Astrocyte of the spinal cord (primary cell): Measurements from ENCODE around the gene RSKR.

Experiments used
- DNase-seq: peaks from one replicate; pipeline ENCODE4 v3.0.0; 2011; ENCODE audit warnings: low read depth, low spot score
- H3K4me3 ChIP-seq: 2 replicates; pipeline ENCODE4 v1.5.1; 2011; ENCODE audit warnings: low read depth, mild to moderate bottlenecking, low read length, moderate library complexity
- in situ Hi-C: cut with HindIII; loops from 2 replicates; pipeline ENCODE4 v1.10.0; 2017; ENCODE audit warnings: low sequenced_read_pairs
- TF ChIP-seq, protein P1 (sequence below): IDR thresholded peaks from 2 replicates; pipeline ENCODE4 v1.5.1; 2012; ENCODE audit warnings: low read depth, mild to moderate bottlenecking, low read length, inconsistent platforms

RSKR gene

DNA sequence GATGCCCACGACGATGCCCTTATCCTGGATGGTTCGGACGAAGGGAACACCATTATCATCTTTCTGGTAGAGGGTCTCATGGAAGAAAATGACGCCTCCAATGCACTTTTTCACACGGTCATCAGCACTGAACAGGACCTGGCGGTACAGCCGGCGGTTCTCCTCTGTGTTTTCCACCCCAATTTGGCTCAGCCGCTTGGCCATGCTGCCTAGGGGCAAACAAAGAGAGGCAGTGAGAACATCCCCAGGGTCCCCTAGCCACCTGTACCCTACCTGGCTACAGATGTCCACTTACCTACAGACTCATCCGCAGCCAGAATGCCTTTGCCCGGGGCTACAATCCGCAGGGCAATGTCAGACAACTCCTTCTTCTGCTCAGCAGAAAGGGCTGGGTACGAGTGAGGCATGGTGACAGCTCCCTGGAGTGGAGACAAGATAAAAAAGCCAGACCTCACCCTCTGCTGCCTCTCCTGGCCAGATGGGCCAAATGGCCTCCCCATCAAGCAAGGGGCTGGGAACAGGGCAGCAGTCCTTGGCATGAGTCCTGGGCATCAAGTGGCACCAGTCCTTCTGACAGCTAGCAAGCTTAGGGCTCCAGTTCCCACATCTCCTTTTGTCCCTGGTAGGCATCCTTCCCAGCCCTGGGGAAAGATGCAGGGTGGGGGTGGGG, 38.7 kb downstream of the RSKR start:
- H3K4me3 ChIP-seq = no peak overlapping the region
- no peak for DNase-seq
- in situ Hi-C loops = no loop called here
- TF ChIP-seq, protein P1, sequence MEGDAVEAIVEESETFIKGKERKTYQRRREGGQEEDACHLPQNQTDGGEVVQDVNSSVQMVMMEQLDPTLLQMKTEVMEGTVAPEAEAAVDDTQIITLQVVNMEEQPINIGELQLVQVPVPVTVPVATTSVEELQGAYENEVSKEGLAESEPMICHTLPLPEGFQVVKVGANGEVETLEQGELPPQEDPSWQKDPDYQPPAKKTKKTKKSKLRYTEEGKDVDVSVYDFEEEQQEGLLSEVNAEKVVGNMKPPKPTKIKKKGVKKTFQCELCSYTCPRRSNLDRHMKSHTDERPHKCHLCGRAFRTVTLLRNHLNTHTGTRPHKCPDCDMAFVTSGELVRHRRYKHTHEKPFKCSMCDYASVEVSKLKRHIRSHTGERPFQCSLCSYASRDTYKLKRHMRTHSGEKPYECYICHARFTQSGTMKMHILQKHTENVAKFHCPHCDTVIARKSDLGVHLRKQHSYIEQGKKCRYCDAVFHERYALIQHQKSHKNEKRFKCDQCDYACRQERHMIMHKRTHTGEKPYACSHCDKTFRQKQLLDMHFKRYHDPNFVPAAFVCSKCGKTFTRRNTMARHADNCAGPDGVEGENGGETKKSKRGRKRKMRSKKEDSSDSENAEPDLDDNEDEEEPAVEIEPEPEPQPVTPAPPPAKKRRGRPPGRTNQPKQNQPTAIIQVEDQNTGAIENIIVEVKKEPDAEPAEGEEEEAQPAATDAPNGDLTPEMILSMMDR = peak; percentile 2

DNA sequence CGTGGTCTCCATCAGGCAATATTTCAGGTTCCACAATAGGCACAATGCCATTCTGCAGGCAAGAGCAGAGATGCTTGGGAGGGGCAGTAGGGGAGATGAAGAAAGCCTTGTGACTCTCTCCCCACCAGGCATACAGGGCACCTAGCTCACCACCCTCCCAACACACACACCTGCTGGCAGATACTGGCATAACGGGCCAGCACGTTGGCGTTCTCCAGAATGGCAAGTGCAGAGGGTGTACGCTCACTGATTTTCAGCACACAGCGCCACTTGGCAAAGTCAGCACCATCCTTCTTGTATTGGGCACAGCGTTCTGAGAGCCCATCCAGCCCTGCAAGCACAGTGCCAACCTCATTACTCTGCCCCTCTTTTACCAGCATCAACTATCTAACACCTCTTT, 39.5 kb downstream of the RSKR start:
- in situ Hi-C loops = no loop called here
- TF ChIP-seq, protein P1 = peak; percentile 17
- no peak overlapping the region for H3K4me3 ChIP-seq
- no peak for DNase-seq

DNA sequence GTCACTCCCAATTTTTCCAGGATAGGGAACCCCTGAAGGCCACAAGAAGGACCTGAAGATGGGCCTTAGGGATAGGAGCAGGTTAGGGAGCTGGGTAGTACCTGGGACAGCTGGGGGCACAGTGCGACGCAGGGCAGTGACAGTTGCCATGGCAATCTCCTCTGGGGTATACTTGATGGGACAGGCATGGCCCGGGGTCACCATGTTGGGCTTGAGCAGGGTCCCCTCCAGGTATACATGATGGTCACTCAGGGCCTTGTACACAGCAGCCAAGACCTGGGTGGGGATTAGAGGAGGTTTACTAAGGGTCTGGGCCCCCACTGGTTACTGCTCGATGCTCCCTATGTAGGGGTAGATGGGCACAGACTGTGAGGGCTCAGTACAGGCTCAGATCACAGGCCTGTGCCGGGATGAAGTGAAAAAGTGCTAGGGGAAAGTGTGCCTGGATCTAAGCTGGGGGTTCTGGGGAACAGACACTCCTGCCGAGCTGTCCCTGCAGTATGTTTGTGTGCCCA, 40.0 kb downstream of the RSKR start:
- TF ChIP-seq, protein P1 = no peak
- in situ Hi-C loops = no loop called here
- no peak overlapping the region for H3K4me3 ChIP-seq
- no peak for DNase-seq

GRCh38 chr17:28573521-28573920, 40.5 kb downstream of the RSKR start:
- in situ Hi-C loops = no loop called here
- no peak for DNase-seq
- no peak overlapping the region for H3K4me3 ChIP-seq
- TF ChIP-seq, protein P1 = no peak

DNA sequence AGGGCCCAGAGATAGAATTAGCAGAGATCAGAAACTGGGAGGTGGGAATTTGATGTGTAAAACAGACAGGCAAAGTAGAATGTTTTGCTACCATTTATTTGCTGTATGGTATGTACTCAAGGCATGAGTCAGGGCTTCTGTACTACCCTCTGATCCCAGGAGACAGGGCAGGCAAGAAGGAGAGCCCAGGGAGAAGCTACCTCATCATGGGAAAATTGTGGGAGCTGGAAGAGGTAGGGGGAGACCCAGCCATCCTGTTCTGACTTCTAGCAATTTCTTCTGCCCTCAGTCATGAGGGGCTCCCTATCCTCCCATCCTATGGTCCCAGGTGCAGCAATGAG, 41.0 kb downstream of the RSKR start:
- in situ Hi-C loops = no loop called here
- no peak for DNase-seq
- TF ChIP-seq, protein P1 = no peak
- no peak overlapping the region for H3K4me3 ChIP-seq

GRCh38 chr17:28572259-28573039, 41.5 kb downstream of the RSKR start:
- H3K4me3 ChIP-seq = no peak overlapping the region
- in situ Hi-C loops = no loop called here
- TF ChIP-seq, protein P1 = no peak
- DNase-seq = no peak
